Prostate gland (tissue), 2 donors: ENCODE data around the gene FOXC1.

Source experiments
- CTCF ChIP-seq, 4 experiments: fragments of 200-600 bp in 2 of 4; fragments of 450-650 bp in 2 of 4; sonication (generic) in 2 of 4; IDR thresholded peaks; 1 replicate in 3 of 4; 2 replicates in 1 of 4; pipeline ENCODE4 v1.5.1; 2016 to 2019; ENCODE audit warnings: antibody characterized with exemption in 4 of 4, mild to moderate bottlenecking in 2 of 4, moderate library complexity in 2 of 4
- POLR2AphosphoS5 ChIP-seq: sonication (generic); formaldehyde crosslinking; IDR thresholded peaks from one replicate; pipeline ENCODE4 v1.6.1; 2017; ENCODE audit warnings: antibody characterized with exemption

DNA sequence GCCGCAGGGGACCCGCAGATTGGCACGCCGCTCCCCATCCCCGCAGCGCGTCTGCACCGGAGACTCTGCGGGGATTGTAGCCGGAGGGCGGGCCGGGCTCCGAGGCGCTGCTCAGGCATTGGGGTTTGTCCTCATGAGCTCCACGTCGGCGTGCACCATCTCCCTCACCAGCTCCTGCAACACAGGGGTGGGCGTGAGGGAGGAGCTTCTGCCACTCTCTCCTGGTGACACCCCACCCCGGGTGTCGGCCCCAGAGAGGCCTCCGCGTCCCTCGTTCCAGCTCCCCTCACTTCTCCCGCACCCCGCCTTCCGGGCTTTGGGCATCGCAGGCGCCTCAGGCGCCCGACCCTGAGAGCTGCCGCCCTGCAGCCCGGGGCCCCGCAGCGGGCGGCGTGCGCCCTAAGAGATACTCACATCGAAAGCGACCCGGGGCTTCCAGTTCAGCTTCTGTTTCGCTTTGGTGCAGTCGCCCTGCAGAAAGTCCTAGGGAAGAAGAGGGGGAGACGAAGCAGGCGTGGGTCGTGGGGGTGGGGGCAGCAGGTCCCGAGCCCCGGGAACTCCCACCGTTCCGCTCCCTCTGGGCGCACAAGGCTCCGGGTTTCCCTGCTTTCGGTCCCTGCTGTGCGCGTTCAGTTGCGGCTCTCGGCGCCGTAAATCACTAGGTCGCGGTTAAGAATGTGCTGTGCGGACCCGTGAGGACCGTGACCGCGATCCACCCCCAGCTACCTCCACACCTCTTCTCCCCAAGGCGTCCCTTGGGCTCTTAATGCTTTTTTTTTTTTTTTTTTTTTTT, 14.5 kb downstream of the FOXC1 start:
- TF ChIP-seq POLR2AphosphoS5 (no peak), CTCF (IDR thresholded peaks at IDR 0.05) (no peak)
